Measurements from ENCODE around the gene CAMTA1.
A peak's percentile ranks its signal among the peaks of the same experiment; 100 is the strongest.

CAMTA1 gene

DNA sequence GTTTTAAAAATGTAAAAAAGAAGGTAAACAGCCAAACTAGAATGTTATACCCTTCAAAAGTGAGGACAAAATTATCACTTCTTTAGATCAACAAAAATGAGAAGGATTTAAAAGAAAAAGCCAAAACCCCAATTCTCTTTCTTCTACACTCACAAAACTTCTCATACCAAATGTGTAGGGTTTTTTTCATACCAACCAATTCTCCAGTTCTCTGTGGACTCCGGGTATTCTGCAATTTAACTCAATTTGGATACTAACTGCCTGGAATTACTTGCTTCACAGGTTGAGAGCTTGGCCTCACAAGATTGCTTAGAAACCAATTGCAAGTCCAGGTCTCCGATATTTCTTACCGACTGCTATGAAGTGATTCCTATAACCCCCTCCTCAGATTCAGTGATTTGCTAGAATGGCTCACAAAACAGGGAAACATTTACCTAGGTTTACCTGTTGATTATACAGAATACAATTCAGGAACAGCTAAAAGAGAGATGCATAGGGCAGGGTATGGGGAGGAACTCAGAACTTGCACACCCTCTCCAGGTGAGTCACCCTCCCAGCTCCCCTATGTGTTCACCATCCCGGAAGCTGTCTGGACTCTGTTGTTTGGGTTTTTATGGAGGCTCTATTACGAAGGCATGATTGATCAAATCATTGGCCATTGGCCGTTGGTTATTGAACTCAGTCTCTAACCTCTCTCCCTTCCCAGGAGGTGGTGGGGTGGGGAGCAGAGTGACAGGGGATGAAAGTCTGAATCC, 67.1 kb downstream of the CAMTA1 start:
- DNase-seq: no peak

- peak; percentile 34 for DNase-seq
These were observed 68.9 kb downstream of the CAMTA1 start for GRCh38 chr1:6854166-6854565.

DNA sequence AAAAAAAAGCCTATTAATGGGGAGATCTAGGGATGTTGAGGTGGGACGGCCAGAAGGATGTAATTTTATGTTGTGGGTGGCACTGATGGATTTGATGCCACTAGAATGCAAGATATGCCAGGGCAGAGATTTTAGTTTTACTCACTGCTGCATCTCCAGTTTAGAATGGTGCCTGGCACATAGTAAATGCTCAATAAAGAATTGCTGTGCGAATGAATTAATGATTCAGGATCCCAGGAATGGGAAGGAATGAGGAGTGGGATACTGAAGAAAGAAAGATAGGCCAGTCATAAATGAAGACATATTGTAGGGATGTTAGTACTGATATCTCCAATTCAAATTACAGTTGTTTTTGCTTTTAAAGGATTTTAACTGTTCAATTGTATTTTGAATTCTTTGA, 72.6 kb downstream of the CAMTA1 start:
- no peak for DNase-seq

- no peak for DNase-seq
These were observed 73.3 kb downstream of the CAMTA1 start for GRCh38 chr1:6858596-6858995.

DNA sequence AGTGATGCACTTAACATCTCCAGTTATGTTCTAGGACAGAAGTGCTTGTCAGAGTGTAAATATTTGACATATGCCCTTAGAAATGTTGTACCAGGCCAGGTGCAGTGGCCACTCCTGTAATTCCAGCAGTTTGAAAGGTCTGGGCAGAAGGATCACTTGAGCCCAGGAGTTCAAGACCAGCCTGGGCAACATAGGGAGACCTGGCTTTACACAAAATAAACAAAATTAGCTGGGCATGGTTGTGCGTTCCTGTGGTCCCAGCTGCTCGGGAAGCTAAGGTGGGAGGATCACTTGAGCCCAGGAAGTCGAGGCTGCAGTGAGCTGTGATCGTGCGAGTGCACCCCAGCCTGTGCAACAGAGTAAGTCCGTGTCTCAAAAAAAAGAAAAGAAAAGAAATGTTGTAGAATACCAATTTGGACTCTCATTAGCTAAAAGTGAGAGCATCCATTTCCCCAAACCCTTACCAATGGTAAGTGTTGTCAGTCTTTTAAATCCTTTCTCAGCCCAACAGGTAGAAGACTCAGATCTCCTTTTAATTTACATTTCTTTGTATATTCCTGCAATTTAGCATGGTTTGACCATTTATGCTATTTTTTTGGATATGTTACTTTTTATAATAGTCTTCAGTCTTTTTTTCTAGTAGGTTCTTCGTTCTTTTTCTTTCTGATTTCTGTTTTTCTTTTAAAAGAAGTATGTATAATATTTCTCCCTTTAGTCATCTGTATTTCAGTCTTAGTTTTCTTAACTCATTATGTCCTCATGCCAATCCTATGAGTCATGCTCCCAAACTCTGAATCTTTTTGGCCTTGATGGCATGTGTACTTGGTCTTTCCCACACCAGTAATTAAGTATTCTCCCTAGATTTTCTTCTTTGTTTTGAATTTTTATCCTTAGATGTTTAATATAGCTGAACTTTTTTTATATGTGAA, 74.4 kb downstream of the CAMTA1 start:
- DNase-seq: peak; percentile 87

- DNase-seq: peak; percentile 65
These were observed 75.1 kb downstream of the CAMTA1 start for GRCh38 chr1:6860401-6860800.

GRCh38 chr1:6861075-6861724, 75.9 kb downstream of the CAMTA1 start:
- no peak for DNase-seq

- DNase-seq: no peak
These were observed 77.7 kb downstream of the CAMTA1 start for GRCh38 chr1:6862906-6863305.

- no peak for DNase-seq
These were observed 78.9 kb downstream of the CAMTA1 start for GRCh38 chr1:6864166-6864565.

DNA sequence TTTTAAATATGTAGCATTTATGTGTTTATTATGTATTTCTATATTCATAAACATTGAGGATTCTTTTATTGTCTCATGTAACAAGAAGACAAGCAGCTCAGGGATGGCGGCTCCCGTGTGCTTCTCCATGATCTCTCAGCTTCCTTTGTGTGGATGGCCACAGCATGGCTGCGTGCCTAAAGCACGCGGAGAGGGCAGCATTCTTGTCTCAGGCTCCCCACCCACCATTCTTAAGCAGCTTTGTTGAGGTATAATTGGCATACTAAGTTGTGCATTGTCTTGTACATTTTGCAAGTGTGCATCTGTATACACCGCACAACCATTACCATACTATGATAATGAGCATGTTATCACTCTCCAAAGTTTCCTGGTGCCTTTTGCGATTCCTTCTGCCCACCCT, 81.6 kb downstream of the CAMTA1 start:
- DNase-seq: no peak

DNA sequence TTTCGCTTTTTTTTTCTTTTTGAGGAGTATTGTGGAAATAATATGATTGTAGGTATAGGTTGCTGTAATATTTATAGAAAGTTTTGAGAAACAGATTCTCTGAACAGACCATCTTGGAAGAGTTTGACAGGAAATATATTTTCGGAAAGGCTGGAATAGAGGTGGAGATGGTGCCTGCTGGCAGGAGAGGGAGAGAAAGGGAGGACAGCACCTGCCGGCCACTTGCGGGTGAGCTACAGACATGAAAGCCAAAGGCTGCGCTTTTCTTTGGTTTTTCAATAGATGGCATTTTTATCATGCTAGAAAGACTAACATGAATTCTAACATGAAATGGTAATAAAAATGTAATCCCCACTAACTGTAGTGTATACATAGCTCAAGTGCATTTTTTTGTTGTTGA, 82.1 kb downstream of the CAMTA1 start:
- no peak for DNase-seq

DNA sequence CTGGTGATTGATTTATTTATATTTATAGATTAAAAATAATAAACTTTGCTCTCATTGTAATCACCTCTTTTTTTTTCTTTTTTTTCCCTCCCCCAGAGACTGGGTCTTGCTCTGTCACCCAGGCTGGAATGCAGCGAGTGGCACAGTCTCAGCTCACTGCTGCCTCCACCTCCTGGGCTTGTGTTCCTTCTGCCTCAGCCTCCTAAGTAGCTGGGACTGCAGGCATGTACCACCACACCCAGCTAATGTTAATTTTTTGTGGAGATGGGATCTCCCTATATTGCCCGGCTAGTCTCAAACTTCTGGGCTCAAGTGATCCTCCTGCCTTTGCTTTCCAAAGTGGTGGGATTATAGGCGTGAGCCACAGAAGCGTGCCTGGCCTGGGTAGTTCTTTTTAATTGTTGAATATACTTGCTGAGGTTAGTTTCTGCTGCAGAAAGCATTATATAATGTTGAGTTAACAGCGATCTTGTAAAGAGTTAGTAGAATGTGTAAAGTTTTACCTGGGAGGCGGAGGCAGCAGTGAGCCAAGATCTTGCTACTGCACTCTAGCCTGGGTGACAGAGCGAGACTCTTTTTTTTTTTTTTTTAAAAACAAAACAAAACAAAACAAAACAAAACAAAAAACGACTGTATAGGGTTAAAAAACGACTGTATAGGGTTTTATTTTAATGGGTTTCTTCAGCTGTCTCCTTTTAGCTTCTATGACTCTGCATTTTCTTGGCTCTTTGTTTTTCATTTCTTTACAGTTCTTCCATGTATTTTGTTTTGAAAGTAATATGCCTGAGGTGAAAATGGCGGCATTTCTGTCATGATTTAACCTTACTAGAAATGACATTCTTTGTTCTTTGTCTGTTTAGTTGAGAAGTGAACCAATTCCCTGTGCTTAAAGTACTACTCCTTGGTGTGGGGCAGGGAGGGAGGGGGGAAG, 82.7 kb downstream of the CAMTA1 start:
- no peak for DNase-seq

- no peak for DNase-seq
These were observed 83.6 kb downstream of the CAMTA1 start for GRCh38 chr1:6868660-6869380.

- DNase-seq: no peak
These were observed 84.3 kb downstream of the CAMTA1 start for GRCh38 chr1:6869545-6869944.

DNA sequence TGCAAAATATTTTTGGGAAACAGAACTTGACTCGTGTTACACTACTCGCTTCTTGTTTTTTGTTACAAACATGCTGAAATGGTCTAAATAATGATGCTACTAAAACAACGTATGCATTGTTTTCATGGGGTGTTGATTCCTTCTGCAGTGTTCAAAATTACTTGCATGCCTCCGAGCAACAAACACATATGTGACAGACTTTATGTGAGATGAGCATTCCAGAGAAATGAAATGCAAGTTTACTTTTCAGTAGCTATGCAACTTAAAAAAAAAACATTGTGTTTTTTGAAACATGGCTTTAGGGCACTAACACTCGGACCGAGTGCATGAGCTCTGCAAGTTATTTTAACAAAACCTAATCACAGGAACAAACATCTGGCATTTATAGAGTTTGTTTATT, 84.8 kb downstream of the CAMTA1 start:
- DNase-seq: no peak

DNA sequence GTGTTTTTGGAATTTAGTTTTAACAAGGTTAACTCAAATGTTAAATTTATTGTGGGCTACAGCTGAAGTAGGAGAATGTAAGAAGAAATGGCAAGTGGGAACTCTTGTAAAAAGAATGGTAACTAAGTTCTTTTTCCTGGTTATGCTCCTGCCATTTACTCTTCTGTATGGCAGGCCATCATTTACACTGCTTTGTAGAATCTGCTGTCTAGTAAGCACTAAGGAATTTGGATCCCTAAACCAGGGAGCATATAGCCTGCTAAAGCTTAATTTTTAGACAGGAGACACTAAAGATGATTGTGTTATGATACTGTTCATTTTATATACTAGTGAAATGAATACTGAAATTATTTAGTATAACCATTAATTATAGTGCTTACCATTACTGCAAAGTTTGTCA, 85.3 kb downstream of the CAMTA1 start:
- DNase-seq: peak; percentile 13

GRCh38 chr1:6871300-6871972, 86.2 kb downstream of the CAMTA1 start:
- no peak for DNase-seq

- no peak for DNase-seq
These were observed 87.5 kb downstream of the CAMTA1 start for GRCh38 chr1:6872573-6873261.

DNA sequence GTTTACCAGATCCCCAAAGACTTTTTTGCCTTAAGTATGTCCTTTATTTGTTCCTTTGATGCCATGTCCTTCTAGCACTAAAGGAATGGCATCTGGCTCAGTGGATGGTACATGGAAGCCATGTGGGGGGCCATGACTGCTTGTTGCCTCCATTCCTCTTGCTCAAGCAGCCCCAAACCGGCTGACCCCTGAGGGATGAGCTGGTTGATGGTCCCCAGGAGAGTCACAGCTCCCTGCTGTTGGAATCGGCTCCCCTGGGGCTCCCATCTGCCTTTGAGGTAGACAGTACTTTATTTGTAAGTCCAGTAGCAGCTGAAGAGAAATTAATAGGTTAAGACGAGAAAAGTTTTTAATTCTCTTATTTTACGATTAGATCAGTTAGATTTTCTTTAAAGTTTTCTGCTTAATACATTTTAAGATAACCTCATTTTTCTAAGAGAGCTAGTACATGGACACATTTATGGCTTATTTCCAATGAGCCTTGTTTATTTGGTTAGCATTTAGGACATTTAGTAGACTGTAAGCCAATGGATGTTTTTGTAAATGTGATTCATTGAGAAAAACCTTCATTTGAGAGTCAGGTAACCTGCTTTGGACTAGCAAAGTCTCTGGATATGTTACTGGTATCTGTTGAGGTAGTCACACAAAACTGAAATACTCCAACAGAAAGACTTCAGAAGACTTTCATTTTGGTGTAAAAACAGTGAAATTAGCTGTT, 88.2 kb downstream of the CAMTA1 start:
- DNase-seq: no peak

- no peak for DNase-seq
These were observed 89.0 kb downstream of the CAMTA1 start for GRCh38 chr1:6874298-6874697.
